OCI-LY7 (cell line): ENCODE measurements around the gene RNF8.

Source experiments
- EZH2phosphoT487 ChIP-seq: fragments of 200-600 bp; sonication (generic); IDR thresholded peaks from 2 replicates; pipeline ENCODE4 v1.6.1; 2018; ENCODE audit warnings: low read depth, borderline replicate concordance, mild to moderate bottlenecking, mixed run types, antibody characterized with exemption, low read length, moderate library complexity, mixed read lengths
- TF ChIP-seq, protein P1 (sequence below): fragments of 200-600 bp; sonication (generic); conservative IDR thresholded peaks from 2 replicates; pipeline ENCODE4 v1.5.1; 2014; ENCODE audit warnings: mild to moderate bottlenecking, antibody characterized with exemption, low read length, moderate library complexity, mixed read lengths

DNA sequence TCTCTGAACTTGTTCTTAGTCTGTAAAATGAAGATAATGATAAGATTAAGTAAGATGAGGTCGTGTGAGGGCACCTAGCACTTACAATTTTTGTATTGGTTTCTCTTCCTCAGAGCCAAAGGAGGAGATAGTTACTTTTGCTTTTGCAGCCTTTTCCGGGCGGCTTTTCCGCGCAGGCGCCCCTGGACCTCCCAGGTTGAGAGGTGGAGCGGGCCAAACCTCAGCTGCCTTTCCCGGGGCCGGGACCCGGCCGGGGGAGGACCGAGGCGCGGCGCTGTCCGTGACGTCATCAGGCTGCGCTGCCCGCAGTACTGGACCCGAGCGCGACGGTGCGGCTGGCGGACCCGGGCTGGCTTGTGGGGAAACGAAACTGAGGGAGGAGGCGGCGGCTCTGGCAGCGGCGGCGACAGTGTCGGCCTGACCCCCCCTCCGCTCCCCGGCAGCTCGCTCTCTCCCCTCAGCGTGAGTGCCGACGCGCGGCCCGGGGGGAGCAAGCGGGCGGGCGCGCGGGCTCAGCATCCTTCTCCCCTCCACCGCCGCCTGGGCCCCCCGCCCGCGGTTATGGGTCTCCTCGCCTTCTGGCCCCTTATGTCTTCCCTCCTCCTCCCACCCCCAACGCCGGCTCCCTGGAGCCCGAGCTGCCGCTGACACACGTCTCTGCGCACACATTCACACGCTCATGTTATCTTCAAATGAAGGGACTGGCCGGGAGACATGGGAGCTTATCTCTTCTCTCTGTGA lies 79.3 kb downstream of the RNF8 start, which contains the start of gene CMTR1:
- TF ChIP-seq, protein P1, sequence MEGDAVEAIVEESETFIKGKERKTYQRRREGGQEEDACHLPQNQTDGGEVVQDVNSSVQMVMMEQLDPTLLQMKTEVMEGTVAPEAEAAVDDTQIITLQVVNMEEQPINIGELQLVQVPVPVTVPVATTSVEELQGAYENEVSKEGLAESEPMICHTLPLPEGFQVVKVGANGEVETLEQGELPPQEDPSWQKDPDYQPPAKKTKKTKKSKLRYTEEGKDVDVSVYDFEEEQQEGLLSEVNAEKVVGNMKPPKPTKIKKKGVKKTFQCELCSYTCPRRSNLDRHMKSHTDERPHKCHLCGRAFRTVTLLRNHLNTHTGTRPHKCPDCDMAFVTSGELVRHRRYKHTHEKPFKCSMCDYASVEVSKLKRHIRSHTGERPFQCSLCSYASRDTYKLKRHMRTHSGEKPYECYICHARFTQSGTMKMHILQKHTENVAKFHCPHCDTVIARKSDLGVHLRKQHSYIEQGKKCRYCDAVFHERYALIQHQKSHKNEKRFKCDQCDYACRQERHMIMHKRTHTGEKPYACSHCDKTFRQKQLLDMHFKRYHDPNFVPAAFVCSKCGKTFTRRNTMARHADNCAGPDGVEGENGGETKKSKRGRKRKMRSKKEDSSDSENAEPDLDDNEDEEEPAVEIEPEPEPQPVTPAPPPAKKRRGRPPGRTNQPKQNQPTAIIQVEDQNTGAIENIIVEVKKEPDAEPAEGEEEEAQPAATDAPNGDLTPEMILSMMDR = no peak
- TF ChIP-seq EZH2phosphoT487 = no peak
